NCI-H128 (cell line): ENCODE measurements around the gene NKAP.
"Not testable (repeated sequence)": the region's sequence is repeated elsewhere in the genome, so short reads cannot be mapped to it uniquely, and the experiment has no call there.

Experiments used
- DNase-seq: peaks from one replicate; lab custom pipeline; 2025; ENCODE audit not compliant: unreplicated experiment; lab: John Stamatoyannopoulos, UW

NKAP gene

GRCh38 chrX:119941336-119941735 lies 2.2 kb downstream of the NKAP start:
- no peak for DNase-seq

GRCh38 chrX:119935215-119935874 lies 8.2 kb downstream of the NKAP start:
- DNase-seq = no peak

GRCh38 chrX:119922391-119922790 lies 21.2 kb downstream of the NKAP start:
- DNase-seq = not testable (repeated sequence)

GRCh38 chrX:119919835-119920585 lies 23.5 kb downstream of the NKAP start:
- DNase-seq = no peak

- DNase-seq = no peak
Measured at GRCh38 chrX:119917877-119918276, 25.7 kb downstream of the NKAP start.

GRCh38 chrX:119916310-119916709 lies 27.2 kb downstream of the NKAP start:
- DNase-seq = no peak

- no peak for DNase-seq
Measured at GRCh38 chrX:119900976-119901375, 42.6 kb downstream of the NKAP start.

GRCh38 chrX:119899125-119899524 lies 44.4 kb downstream of the NKAP start:
- DNase-seq = no peak

GRCh38 chrX:119895843-119896326 lies 47.7 kb downstream of the NKAP start, which contains the start of gene AKAP14:
TSS of gene AKAP14 (plus strand) at chrX:119895893. CDS start at chrX:119903224, 7,331 bp downstream.
- DNase-seq = no peak

GRCh38 chrX:119891961-119892692 lies 51.4 kb downstream of the NKAP start:
- not testable (repeated sequence) for DNase-seq

GRCh38 chrX:119890626-119891025 lies 52.9 kb downstream of the NKAP start:
- not testable (repeated sequence) for DNase-seq

- peak; percentile 10 for DNase-seq
Measured at GRCh38 chrX:119887721-119888425, 55.7 kb downstream of the NKAP start.

GRCh38 chrX:119885554-119886428 lies 57.8 kb downstream of the NKAP start:
- DNase-seq = no peak

GRCh38 chrX:119880552-119881437 lies 62.8 kb downstream of the NKAP start:
- DNase-seq = no peak

GRCh38 chrX:119880076-119880475 lies 63.5 kb downstream of the NKAP start:
- no peak for DNase-seq

- no peak for DNase-seq
Measured at GRCh38 chrX:119878740-119879139, 64.8 kb downstream of the NKAP start.

GRCh38 chrX:119871599-119872395 lies 71.8 kb downstream of the NKAP start, which contains the start of the genes NDUFA1 and RNF113A:
TSS of gene NDUFA1 (plus strand) at chrX:119871832. CDS start at chrX:119871912, 80 bp downstream.
TSS of gene RNF113A (minus strand) at chrX:119871733. CDS start at chrX:119871613, 120 bp downstream.
- DNase-seq = peak; percentile 77

- DNase-seq = no peak
Measured at GRCh38 chrX:119871245-119871598, 72.3 kb downstream of the NKAP start.
